Nephron progenitor cell (in vitro differentiated cells): ENCODE data around the gene NSF.
"Not testable (repeated sequence)": the region's sequence is repeated elsewhere in the genome, so short reads cannot be mapped to it uniquely, and the experiment has no call there.

Experiments used
- DNase-seq: peaks from one replicate; pipeline ENCODE4 v3.0.0; 2021
- H3K27ac Mint-ChIP-seq: 2 replicates; pipeline ENCODE4 v1.8.0; 2021; ENCODE audit warnings: mild to moderate bottlenecking, moderate library complexity, mixed read lengths
- H3K27me3 Mint-ChIP-seq: 2 replicates; pipeline ENCODE4 v1.8.0; 2021; ENCODE audit warnings: mild to moderate bottlenecking, low read depth, mixed read lengths; ENCODE audit not compliant: poor library complexity
- H3K36me3 Mint-ChIP-seq: 2 replicates; pipeline ENCODE4 v1.8.0; 2021; ENCODE audit warnings: low read depth, mixed read lengths
- H3K4me1 Mint-ChIP-seq: 2 replicates; pipeline ENCODE4 v1.8.0; 2021; ENCODE audit warnings: mixed read lengths
- H3K4me3 Mint-ChIP-seq: 2 replicates; pipeline ENCODE4 v1.8.0; 2021; ENCODE audit warnings: mild to moderate bottlenecking, moderate library complexity, mixed read lengths
- H3K9me3 Mint-ChIP-seq: 2 replicates; pipeline ENCODE4 v1.8.0; 2021; ENCODE audit warnings: mild to moderate bottlenecking, moderate library complexity, mixed read lengths
- TF ChIP-seq, protein P1 (sequence below): fragments of 200-600 bp; sonication (generic); IDR thresholded peaks from 2 replicates; pipeline ENCODE4 v1.5.0; 2021; ENCODE audit warnings: antibody characterized with exemption

NSF gene

DNA sequence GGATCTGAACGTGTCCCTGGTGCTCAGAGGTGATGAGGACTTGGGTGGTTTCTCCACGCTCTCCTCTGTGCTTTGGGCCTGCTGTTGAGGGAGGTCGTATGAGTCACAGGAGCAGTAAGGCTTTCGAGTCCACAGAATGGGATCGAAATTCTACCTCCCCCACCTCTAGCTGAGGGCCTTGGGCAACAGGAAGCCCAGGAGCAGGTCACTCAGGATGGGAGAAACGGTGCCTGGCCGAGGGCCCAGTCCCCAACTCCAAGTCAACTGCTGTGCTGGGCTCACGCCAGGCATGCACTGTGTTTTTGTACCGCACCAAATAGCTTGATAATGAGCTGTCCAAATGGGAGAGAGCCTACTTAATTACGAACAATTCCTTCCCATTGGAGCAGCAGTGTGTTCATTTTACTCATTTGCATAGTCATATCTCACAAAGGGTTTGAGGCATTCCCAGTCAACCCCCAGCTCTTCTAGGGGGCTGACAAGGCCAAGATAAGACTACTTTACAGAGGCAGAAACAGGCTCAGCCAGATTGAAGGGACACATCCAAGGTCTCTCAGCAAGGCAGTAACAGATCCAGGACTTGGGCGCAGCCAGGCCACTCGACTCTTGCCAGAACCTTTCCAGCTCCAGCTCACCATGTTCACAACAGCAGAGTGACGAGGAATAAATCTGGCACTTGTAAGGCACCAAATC lies 174.4 kb downstream of the NSF start:
- Mint-ChIP-seq H3K9me3 (no peaks in the 10 kb centered on the region), H3K27ac (no peak overlapping the region), H3K4me3 (no peak overlapping the region), H3K27me3 (no peaks in the 10 kb centered on the region), H3K4me1 (peaks cover 18% of the 10 kb centered on the region), H3K36me3 (peaks cover 23% of the 10 kb centered on the region)
- TF ChIP-seq, protein P1, sequence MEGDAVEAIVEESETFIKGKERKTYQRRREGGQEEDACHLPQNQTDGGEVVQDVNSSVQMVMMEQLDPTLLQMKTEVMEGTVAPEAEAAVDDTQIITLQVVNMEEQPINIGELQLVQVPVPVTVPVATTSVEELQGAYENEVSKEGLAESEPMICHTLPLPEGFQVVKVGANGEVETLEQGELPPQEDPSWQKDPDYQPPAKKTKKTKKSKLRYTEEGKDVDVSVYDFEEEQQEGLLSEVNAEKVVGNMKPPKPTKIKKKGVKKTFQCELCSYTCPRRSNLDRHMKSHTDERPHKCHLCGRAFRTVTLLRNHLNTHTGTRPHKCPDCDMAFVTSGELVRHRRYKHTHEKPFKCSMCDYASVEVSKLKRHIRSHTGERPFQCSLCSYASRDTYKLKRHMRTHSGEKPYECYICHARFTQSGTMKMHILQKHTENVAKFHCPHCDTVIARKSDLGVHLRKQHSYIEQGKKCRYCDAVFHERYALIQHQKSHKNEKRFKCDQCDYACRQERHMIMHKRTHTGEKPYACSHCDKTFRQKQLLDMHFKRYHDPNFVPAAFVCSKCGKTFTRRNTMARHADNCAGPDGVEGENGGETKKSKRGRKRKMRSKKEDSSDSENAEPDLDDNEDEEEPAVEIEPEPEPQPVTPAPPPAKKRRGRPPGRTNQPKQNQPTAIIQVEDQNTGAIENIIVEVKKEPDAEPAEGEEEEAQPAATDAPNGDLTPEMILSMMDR, result no peak
- DNase-seq, result no peak

DNA sequence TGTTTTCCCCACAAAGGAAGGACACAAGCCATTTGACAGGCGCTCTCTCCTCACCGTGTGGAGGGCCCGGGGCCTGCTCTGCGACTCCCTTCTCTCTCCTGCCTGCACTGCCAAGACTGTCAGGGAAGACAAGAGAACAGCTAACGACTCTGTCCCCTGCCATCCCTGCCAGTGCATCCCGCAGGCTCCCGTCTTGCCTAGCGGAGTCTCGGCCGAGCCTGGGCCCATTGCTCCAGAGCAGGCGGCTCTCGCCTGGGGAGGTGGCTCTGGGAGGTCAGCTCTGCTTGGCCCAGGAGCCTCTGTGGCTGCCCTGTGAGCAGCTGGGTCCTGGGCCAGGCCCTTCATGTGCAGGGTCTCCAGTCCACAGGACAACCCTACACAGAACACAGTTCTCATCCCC lies 175.0 kb downstream of the NSF start:
- Mint-ChIP-seq H3K27ac (peak overlapping the region; percentile 39), H3K4me3 (no peak overlapping the region)

DNA sequence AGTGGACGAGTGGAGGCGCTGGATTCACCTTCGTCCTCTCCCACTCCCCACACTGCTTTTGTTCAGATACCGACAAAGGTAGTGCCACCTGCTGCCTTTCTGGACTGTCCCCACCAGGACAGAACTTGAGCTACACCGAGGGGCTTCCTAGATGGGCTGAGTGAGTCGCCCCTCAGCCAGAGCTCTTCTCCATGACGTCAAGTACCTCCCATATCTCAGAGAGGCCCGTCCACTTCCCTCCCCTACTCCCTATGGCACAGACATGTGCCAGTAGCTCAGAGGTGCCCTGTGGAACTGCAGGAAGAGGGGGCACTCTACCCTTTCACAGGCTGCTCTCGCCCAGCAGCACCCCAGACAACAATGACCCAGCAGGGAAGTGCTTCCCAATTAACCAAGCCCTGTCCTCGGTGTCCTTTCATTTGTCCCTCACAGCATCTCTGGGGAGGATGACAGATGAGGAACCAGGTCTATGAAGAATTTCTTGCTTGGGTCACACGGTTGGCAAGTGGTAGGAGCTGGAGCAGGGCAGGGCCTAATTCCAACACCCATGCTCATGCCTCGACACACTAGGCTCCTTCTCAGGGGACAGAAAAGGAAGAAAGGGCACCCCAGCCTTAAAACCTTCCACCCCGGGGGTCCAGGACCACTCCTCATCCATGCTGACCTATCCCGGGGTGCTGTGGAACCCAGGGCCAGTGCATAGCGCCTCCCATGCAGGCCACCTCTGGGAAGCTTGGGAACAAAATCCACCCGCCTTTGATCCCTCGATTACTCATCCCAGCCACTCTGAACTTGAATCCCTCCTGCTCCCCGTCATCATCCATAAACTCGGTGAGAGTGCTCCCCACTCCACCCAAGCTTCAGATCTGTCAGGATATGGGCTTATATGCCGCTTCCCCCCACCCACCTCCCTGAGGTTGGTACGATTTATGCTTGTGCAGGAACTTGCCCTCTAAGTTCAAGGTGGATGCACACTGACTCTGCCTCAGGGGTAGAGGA lies 176.3 kb downstream of the NSF start:
- Mint-ChIP-seq H3K27ac (peak overlapping the region; percentile 78), H3K4me1 (peaks cover 24% of the 10 kb centered on the region), H3K36me3 (peaks cover 23% of the 10 kb centered on the region), H3K9me3 (no peaks in the 10 kb centered on the region), H3K27me3 (peaks cover 5% of the 10 kb centered on the region), H3K4me3 (no peak overlapping the region)
- no peak for DNase-seq
- TF ChIP-seq, protein P1, result no peak

More for the DNA sequence above, 175.0 kb downstream of the NSF start:
- Mint-ChIP-seq H3K4me1 (peaks cover 19% of the 10 kb centered on the region), H3K36me3 (peaks cover 23% of the 10 kb centered on the region), H3K27me3 (peaks cover under 1% of the 10 kb centered on the region), H3K9me3 (no peaks in the 10 kb centered on the region)
- TF ChIP-seq, protein P1, result no peak
- no peak for DNase-seq

DNA sequence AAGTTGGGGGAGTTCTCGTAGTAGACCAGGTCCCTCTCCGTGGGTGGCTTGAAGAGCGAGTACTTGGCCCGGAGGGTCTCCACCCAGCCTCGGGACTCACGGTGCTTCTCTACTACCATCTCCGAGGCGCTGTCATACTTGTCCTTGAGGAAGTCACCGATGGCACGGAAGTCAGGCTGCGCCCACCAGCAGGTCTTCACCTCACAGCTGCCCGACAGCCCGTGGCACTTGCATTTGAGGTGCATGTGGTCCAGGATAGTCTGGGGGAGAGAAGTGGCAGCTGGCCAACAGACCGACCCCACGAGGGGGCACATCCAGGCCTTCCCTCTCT lies 178.0 kb downstream of the NSF start:
- H3K4me3 Mint-ChIP-seq, result no peak overlapping the region
- no peak for DNase-seq
- H3K27ac Mint-ChIP-seq, result no peak overlapping the region

DNA sequence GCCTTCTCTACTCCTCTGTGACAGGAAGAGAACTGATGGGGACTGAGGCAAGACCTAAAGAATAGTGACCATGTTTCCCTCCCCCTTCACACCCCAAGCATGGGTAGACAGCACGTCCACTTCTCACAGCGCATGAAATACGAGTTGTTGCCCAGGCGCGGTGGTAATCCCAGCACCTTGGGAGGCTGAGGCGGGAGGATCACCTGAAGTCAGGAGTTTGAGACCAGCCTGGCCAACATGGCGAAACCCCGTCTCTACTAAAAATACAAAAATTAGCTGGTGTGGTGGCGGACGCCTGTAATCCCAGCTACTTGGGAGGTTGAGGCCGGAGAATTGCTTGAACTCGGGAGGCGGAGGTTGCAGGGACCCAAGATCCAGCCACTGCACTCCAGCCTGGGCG lies 178.4 kb downstream of the NSF start:
- not testable (repeated sequence) for H3K9me3 Mint-ChIP-seq, DNase-seq, H3K27ac Mint-ChIP-seq, H3K4me3 Mint-ChIP-seq
- Mint-ChIP-seq H3K4me1 (peaks cover 23% of the 10 kb centered on the region), H3K36me3 (peaks cover 14% of the 10 kb centered on the region), H3K27me3 (peaks cover 24% of the 10 kb centered on the region)

More for the DNA sequence above, 178.0 kb downstream of the NSF start:
- peaks cover 20% of the 10 kb centered on the region for H3K27me3 Mint-ChIP-seq
- H3K9me3 Mint-ChIP-seq, result no peaks in the 10 kb centered on the region
- TF ChIP-seq, protein P1, result no peak
- H3K36me3 Mint-ChIP-seq, result peaks cover 14% of the 10 kb centered on the region
- peaks cover 24% of the 10 kb centered on the region for H3K4me1 Mint-ChIP-seq
